ENCODE results near the gene SMCR8. TPM values are rescaled to one million over a fixed set of nuclear protein-coding genes. Genes with fewer than 3 reads are reported as not detected.
A peak's percentile ranks its signal among the peaks of the same experiment; 100 is the strongest.

The SMCR8 gene
- total and polyA plus RNA-seq, 2 of the 13 experiments (the other 11 are each of a cell fraction or from before 2014, with no cell fraction given) = 7.6 to 11.8 TPM

DNA sequence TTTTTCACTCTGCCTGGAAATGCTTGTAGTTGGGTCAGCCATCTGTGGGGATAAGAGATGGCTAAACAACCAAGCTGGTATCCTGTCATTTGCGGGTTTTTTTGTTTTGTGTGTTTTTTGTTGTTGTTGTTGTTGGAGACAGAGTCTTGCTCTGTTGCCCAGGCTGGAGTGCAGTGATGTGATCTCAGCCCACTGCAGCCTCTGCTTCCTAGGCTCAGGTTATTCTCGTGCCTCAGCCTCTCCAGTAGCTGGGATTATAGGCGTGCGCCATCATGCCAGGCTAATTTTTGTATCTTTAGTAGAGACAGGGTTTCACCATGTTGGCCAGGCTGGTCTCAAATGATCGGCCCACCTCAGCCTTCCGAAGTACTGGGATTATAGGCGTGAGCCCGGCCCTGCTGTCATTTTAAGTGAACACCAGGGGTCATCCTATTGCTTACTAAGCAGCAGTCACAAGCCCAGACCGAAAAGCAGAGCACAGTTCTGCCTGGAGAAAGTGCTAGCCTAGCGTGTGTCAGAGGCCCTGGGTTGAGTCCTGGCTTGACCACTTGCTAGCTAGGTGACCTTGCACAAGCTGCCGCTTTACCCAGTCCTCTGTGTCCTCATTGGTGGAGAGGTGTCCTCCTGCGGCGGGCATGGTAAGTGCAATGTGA, 4.6 kb downstream of the SMCR8 start (continued):
- TF ChIP-seq, protein P1, sequence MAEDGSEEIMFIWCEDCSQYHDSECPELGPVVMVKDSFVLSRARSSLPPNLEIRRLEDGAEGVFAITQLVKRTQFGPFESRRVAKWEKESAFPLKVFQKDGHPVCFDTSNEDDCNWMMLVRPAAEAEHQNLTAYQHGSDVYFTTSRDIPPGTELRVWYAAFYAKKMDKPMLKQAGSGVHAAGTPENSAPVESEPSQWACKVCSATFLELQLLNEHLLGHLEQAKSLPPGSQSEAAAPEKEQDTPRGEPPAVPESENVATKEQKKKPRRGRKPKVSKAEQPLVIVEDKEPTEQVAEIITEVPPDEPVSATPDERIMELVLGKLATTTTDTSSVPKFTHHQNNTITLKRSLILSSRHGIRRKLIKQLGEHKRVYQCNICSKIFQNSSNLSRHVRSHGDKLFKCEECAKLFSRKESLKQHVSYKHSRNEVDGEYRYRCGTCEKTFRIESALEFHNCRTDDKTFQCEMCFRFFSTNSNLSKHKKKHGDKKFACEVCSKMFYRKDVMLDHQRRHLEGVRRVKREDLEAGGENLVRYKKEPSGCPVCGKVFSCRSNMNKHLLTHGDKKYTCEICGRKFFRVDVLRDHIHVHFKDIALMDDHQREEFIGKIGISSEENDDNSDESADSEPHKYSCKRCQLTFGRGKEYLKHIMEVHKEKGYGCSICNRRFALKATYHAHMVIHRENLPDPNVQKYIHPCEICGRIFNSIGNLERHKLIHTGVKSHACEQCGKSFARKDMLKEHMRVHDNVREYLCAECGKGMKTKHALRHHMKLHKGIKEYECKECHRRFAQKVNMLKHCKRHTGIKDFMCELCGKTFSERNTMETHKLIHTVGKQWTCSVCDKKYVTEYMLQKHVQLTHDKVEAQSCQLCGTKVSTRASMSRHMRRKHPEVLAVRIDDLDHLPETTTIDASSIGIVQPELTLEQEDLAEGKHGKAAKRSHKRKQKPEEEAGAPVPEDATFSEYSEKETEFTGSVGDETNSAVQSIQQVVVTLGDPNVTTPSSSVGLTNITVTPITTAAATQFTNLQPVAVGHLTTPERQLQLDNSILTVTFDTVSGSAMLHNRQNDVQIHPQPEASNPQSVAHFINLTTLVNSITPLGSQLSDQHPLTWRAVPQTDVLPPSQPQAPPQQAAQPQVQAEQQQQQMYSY (CRISPR knock-in tag; IDR thresholded peaks at IDR 0.05) = no peak
- TF ChIP-seq GLI4 (CRISPR knock-in tag; IDR thresholded peaks at IDR 0.05; ENCODE audit: borderline replicate concordance) (no peak), ZNF883 (CRISPR knock-in tag; IDR thresholded peaks at IDR 0.05; ENCODE audit: not compliant biosample characterization) (peak; percentile 42), ZSCAN21 (CRISPR knock-in tag; IDR thresholded peaks at IDR 0.05; ENCODE audit: borderline replicate concordance) (no peak), NFE2L1 (CRISPR knock-in tag; IDR thresholded peaks at IDR 0.05; ENCODE audit: borderline replicate concordance) (no peak)

DNA sequence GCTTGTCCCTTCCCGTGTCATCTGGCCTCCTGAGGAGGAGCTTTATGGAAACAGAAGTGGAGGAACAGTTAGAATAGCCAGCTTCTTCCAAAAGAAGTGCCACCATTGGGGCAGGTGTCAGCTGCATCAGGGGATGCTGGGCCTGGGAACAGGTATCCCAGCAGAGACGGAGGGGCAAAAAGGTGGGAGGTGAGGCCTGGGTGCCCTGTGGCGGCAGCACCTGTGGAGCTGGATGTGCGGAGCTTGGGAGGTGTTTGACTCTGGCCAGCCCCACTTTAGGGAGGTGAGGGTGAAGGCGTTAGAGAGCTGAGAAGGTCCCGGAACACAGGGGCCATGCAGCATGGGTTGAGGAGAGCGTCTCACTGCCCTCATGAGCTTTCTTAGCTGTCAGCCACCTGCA, 5.2 kb downstream of the SMCR8 start:
- TF ChIP-seq RFX1 (IDR thresholded peaks at IDR 0.05) (no peak), POLR2A (IDR thresholded peaks at IDR 0.05; ENCODE audit: insufficient read depth in 1 of 2, low read depth in 2 of 2, low read length in 2 of 2) (0 out of 4 replicates have a peak, but pooled peaks of 1 of the 2 experiments have one; percentile 13), AGO2 (optimal IDR thresholded peaks at IDR 0.05; ENCODE audit: low read depth, low read length) (peak; percentile 52), TRIM24 (CRISPR knock-in tag; IDR thresholded peaks at IDR 0.05) (no peak)
- TF ChIP-seq, protein P2, sequence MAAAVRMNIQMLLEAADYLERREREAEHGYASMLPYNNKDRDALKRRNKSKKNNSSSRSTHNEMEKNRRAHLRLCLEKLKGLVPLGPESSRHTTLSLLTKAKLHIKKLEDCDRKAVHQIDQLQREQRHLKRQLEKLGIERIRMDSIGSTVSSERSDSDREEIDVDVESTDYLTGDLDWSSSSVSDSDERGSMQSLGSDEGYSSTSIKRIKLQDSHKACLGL (CRISPR knock-in tag; IDR thresholded peaks at IDR 0.05) = 0 out of 2 replicates have a peak, but pooled peaks have one; percentile 33
- Histone ChIP-seq H3K9ac (ENCODE audit: insufficient read depth, low read depth, low read length) (0 out of 2 replicates have a peak overlapping the region, but pooled peaks have one; percentile 13), H2AFZ (ENCODE audit: low read length) (no peak overlapping the region), H4K20me1 (ENCODE audit: insufficient read depth, low read length) (peaks cover 18% of the 10 kb centered on the region), H3K36me3 (replicated peaks in 1 of 2; ENCODE audit: control insufficient read depth in 1 of 2, insufficient read depth in 2 of 2, low read length in 2 of 2) (peaks cover 25 to 35% of the 10 kb centered on the region in 2 experiments), H3K27me3 (ENCODE audit: control insufficient read depth in 1 of 2, insufficient read depth in 2 of 2, low read length in 2 of 2) (no peaks in the 10 kb centered on the region; a peak in 1 of 5 replicates), H3K9me3 (ENCODE audit: low read length) (no peaks in the 10 kb centered on the region), H3K4me1 (ENCODE audit: insufficient read depth, low read length) (peaks cover 53% of the 10 kb centered on the region), H3K4me2 (ENCODE audit: low read depth, low read length) (peak overlapping the region; percentile 49), H3K4me3 (replicated peaks in 1 of 3; ENCODE audit: insufficient read depth in 1 of 3, low read depth in 2 of 3, low read length in 3 of 3) (no peak overlapping the region), H3K27ac (ENCODE audit: extremely low read length, insufficient read depth, low read length) (no peak overlapping the region), H3K79me2 (ENCODE audit: insufficient read depth, low read length) (peaks cover 53% of the 10 kb centered on the region)
- CTCF ChIA-PET (ENCODE audit: low intra/inter-chr PET ratio, low total read pairs) = no interaction called here
- FAIRE-seq (no peak), DNase-seq (ENCODE audit: low spot score) (no peak), ATAC-seq (no peak)
- WGBS (ENCODE audit: low lambda C conversion rate) = 96% methylated on average over 4 of the region's 7 CpGs
- intact Hi-C loops (cut with micrococcal nuclease; ENCODE audit: unreplicated experiment) (no loop called here), in situ Hi-C loops (cut with HindIII; ENCODE audit: extremely low pct_ligation_motif_present, low pct_unique_long_range_greater_than_20kb) (no loop called here)
- BruUV-seq (replicated peaks) = no TSS peak
- POLR2A ChIA-PET = no interaction called here
